B cell (primary cell): Measurements from ENCODE around the gene LIN37. TPM values are rescaled to one million over a fixed set of nuclear protein-coding genes. Genes with fewer than 3 reads are reported as not detected.

ENCODE experiments used
- ATAC-seq: fragments of 200-7000 bp; cut with Tn5 transposase; one replicate; pipeline ENCODE4 v1.10.0; 2021; ENCODE audit warnings: low read depth, mild to moderate bottlenecking, moderate number of reproducible peaks, moderate library complexity
- CTCF ChIA-PET: fragments of 350-600 bp; sonication (Branson Sonifier 250); formaldehyde crosslinking; loops from one replicate; lab custom pipeline; 2021; ENCODE audit warnings: antibody characterized with exemption, inconsistent platforms; lab: Charles Lee
- POLR2A ChIA-PET: fragments of 350-600 bp; sonication (Branson Sonifier 250); formaldehyde crosslinking; loops from one replicate; lab custom pipeline; 2021; ENCODE audit warnings: antibody characterized with exemption; lab: Charles Lee
- DNase-seq: peaks from one replicate; pipeline ENCODE4 v3.0.0; 2013
- H2AFZ ChIP-seq: 2 replicates; pipeline ENCODE4 v1.6.1; 2012; ENCODE audit warnings: mild to moderate bottlenecking, low read depth, low read length; ENCODE audit not compliant: insufficient read depth, poor library complexity, severe bottlenecking
- H3K27ac ChIP-seq, 2 donors: 1 replicate in 1 of 2; 2 replicates in 1 of 2; pipeline ENCODE4 v1.5.1; 2012 to 2013; ENCODE audit warnings: low read length in 2 of 2, mild to moderate bottlenecking in 2 of 2, moderate library complexity in 1 of 2
- H3K27me3 ChIP-seq, 4 experiments: fragments of 200-600 bp in 1 of 4; sonication (generic) in 1 of 4; replicated peaks in 1 of 4; 1 replicate in 2 of 4; 2 replicates in 2 of 4; pipeline versions ENCODE4 v1.6.1 to v1.7.0; 2013 to 2016; ENCODE audit warnings: low read length in 3 of 4, mild to moderate bottlenecking in 2 of 4, mixed read lengths in 1 of 4, moderate library complexity in 1 of 4; ENCODE audit not compliant: insufficient read depth in 4 of 4, control insufficient read depth in 3 of 4; ENCODE audit errors: control extremely low read depth in 1 of 4
- H3K36me3 ChIP-seq, 2 experiments: replicated peaks in 1 of 2; 1 replicate in 1 of 2; 2 replicates in 1 of 2; pipeline versions ENCODE4 v1.6.1 to v1.7.1; 2013; ENCODE audit warnings: low read length in 1 of 2; ENCODE audit not compliant: insufficient read depth in 2 of 2, control insufficient read depth in 1 of 2; ENCODE audit errors: control extremely low read depth in 1 of 2, extremely low read depth in 1 of 2
- H3K4me1 ChIP-seq, 2 donors: fragments of 200-600 bp in 1 of 2; sonication (generic) in 1 of 2; 1 replicate in 1 of 2; 2 replicates in 1 of 2; pipeline versions ENCODE4 v1.5.1 to v1.6.1; 2013 to 2017; ENCODE audit warnings: low read length in 2 of 2; ENCODE audit not compliant: control insufficient read depth in 2 of 2, insufficient read depth in 2 of 2
- H3K4me2 ChIP-seq: replicated peaks from 2 replicates; pipeline ENCODE3; 2012; ENCODE audit warnings: mild to moderate bottlenecking, low read depth, low read length; ENCODE audit not compliant: poor library complexity, severe bottlenecking
- H3K4me3 ChIP-seq, 5 experiments: fragments of 200-600 bp in 1 of 5; sonication (generic) in 1 of 5; 1 replicate in 3 of 5; 2 replicates in 2 of 5; pipeline versions ENCODE4 v1.5.1 to v1.7.0; 2011 to 2016; ENCODE audit warnings: low read length in 4 of 5, mild to moderate bottlenecking in 4 of 5, low read depth in 2 of 5, control low read depth in 1 of 5, moderate library complexity in 1 of 5; ENCODE audit not compliant: insufficient read depth in 1 of 5; ENCODE audit errors: control extremely low read depth in 1 of 5, extremely low read depth in 1 of 5
- H3K79me2 ChIP-seq: fragments of 200-600 bp; sonication (generic); one replicate; pipeline ENCODE4 v1.6.0; 2016; ENCODE audit warnings: low read length; ENCODE audit not compliant: control insufficient read depth, insufficient read depth
- H3K9ac ChIP-seq: fragments of 200-600 bp; sonication (generic); 2 replicates; pipeline ENCODE4 v1.6.1; 2017; ENCODE audit warnings: mild to moderate bottlenecking, low read length, moderate library complexity
- H3K9me3 ChIP-seq, 3 donors: one replicate each; pipeline versions ENCODE4 v1.6.1 to v1.7.1; 2013; ENCODE audit warnings: low read length in 2 of 3; ENCODE audit not compliant: control insufficient read depth in 2 of 3, insufficient read depth in 1 of 3; ENCODE audit errors: control extremely low read depth in 1 of 3
- H4K20me1 ChIP-seq: 2 replicates; pipeline ENCODE4 v1.6.0; 2012; ENCODE audit warnings: mild to moderate bottlenecking, low read length; ENCODE audit not compliant: insufficient read depth, control insufficient read depth, poor library complexity, severe bottlenecking
- H3K27ac Mint-ChIP-seq: one replicate; pipeline ENCODE4 v1.8.0; 2021; ENCODE audit warnings: mixed read lengths
- H3K27me3 Mint-ChIP-seq: one replicate; pipeline ENCODE4 v1.8.0; 2021; ENCODE audit warnings: mixed read lengths
- H3K4me1 Mint-ChIP-seq: one replicate; pipeline ENCODE4 v1.8.0; 2021; ENCODE audit warnings: mixed read lengths
- H3K4me3 Mint-ChIP-seq: one replicate; pipeline ENCODE4 v1.8.0; 2021; ENCODE audit warnings: mixed read lengths
- H3K9me3 Mint-ChIP-seq: one replicate; pipeline ENCODE4 v1.8.0; 2022; ENCODE audit warnings: mixed read lengths; ENCODE audit not compliant: insufficient read depth
- EZH2 ChIP-seq: IDR thresholded peaks from 2 replicates; pipeline ENCODE4 v1.6.1; 2012; ENCODE audit warnings: borderline replicate concordance, low read depth, mild to moderate bottlenecking, moderate library complexity, low read length; ENCODE audit not compliant: insufficient read depth, poor library complexity, severe bottlenecking
- WGBS: methylation state at CpG from one replicate; pipeline ENCODE4 v1.1.5; 2013; ENCODE audit warnings: missing lambda C conversion rate; ENCODE audit not compliant: insufficient coverage; 5-methylcytosine and 5-hydroxymethylcytosine counted together
- intact Hi-C: fragments of 100-400 bp; cut with micrococcal nuclease; formaldehyde crosslinking; loops from one replicate; pipeline ENCODE4 v1.10.0; 2022
- polyA plus RNA-seq: library from polyadenylated mRNA; depleted of rRNA; stranded (reverse); fragments of >200 nt; gene quantifications from 2 replicates; pipeline ENCODE4 v1.2.3, GENCODE V29; 2012
- total RNA-seq, 2 donors: library from RNA; stranded (reverse); fragments of 120-200 nt in 1 of 2; gene quantifications; 1 replicate in 1 of 2; 2 replicates in 1 of 2; pipeline versions ENCODE4 v1.2.3 to v1.2.4, GENCODE V29; 2013 to 2022
- TF ChIP-seq, protein P1 (sequence below): fragments of 200-600 bp; IDR thresholded peaks from one replicate; pipeline ENCODE4 v1.8.0; 2022; ENCODE audit warnings: antibody characterized with exemption, mild to moderate bottlenecking

Gene LIN37
- total and polyA plus RNA-seq, 2 donors (not counting 1 experiment from before 2014, with no cell fraction given) = 22.3 to 64.1 TPM

DNA sequence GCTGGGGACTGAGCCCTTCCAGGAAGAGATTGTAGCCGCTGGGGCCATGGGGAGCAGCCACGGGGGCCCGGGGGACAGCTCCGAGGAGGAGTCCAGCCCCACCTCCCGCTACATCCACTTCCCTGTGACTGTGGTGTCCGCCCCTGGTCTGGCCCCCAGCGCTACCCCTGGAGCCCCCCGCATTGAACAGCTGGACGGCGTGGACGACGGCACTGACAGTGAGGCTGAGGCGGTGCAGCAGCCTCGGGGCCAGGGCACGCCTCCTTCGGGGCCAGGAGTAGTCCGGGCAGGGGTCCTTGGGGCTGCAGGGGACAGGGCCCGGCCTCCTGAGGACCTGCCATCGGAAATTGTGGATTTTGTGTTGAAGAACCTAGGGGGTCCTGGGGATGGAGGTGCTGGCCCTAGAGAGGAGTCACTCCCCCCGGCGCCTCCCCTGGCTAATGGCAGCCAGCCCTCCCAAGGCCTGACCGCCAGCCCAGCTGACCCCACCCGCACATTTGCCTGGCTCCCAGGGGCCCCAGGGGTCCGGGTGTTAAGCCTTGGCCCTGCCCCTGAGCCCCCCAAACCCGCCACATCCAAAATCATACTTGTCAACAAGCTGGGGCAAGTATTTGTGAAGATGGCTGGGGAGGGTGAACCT is 15.7 kb upstream of the LIN37 start:
- 100% methylated on average over 22 of the region's 25 CpGs for WGBS
- H3K27me3 Mint-ChIP-seq = no peaks in the 10 kb centered on the region
- no peaks in the 10 kb centered on the region for H3K9me3 ChIP-seq
- TF ChIP-seq, protein P1, sequence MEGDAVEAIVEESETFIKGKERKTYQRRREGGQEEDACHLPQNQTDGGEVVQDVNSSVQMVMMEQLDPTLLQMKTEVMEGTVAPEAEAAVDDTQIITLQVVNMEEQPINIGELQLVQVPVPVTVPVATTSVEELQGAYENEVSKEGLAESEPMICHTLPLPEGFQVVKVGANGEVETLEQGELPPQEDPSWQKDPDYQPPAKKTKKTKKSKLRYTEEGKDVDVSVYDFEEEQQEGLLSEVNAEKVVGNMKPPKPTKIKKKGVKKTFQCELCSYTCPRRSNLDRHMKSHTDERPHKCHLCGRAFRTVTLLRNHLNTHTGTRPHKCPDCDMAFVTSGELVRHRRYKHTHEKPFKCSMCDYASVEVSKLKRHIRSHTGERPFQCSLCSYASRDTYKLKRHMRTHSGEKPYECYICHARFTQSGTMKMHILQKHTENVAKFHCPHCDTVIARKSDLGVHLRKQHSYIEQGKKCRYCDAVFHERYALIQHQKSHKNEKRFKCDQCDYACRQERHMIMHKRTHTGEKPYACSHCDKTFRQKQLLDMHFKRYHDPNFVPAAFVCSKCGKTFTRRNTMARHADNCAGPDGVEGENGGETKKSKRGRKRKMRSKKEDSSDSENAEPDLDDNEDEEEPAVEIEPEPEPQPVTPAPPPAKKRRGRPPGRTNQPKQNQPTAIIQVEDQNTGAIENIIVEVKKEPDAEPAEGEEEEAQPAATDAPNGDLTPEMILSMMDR = no peak
- TF ChIP-seq EZH2 = no peak
- intact Hi-C loops = no loop called here
- no peak for DNase-seq
- no peak overlapping the region for H3K4me3 Mint-ChIP-seq
- H3K79me2 ChIP-seq = peaks cover 42% of the 10 kb centered on the region
- H2AFZ ChIP-seq = no peak overlapping the region
- H4K20me1 ChIP-seq = peaks cover 42% of the 10 kb centered on the region
- H3K4me1 ChIP-seq = peaks cover 7 to 13% of the 10 kb centered on the region in 2 donors
- peaks cover 19% of the 10 kb centered on the region for H3K4me1 Mint-ChIP-seq
- H3K9ac ChIP-seq = no peak overlapping the region
- ChIA-PET POLR2A (interaction anchor here (0.7 kb wide), 1 partner anchor 8 kb away, joined by 3 read pairs; no protein-coding TSS in a partner anchor), CTCF (interaction anchor here (1.0 kb wide), 1 partner anchor 8 kb away, joined by 4 read pairs; no protein-coding TSS in a partner anchor)
- no peaks in the 10 kb centered on the region for H3K27me3 ChIP-seq
- H3K36me3 ChIP-seq = peaks cover 5 to 82% of the 10 kb centered on the region in 2 experiments
- ATAC-seq = no peak
- H3K27ac ChIP-seq = no peak overlapping the region
- H3K27ac Mint-ChIP-seq = no peak overlapping the region
- no peaks in the 10 kb centered on the region for H3K9me3 Mint-ChIP-seq
- H3K4me2 ChIP-seq = no peak overlapping the region
- H3K4me3 ChIP-seq = no peak overlapping the region
